Muscle layer of duodenum (tissue), 2 donors: ENCODE measurements around the gene CFB.
"Not testable (repeated sequence)": the region's sequence is repeated elsewhere in the genome, so short reads cannot be mapped to it uniquely, and the experiment has no call there.

Source experiments
- H3K27ac ChIP-seq: one replicate; pipeline ENCODE4 v1.7.0; 2013; ENCODE audit warnings: mild to moderate bottlenecking, low read length
- H3K27me3 ChIP-seq: one replicate; pipeline ENCODE4 v1.7.0; 2013; ENCODE audit warnings: low read depth, mild to moderate bottlenecking, control low read depth, low read length
- H3K36me3 ChIP-seq, 2 donors: one replicate each; pipeline ENCODE4 v1.7.0; 2013; ENCODE audit warnings: low read length in 2 of 2, control low read depth in 1 of 2, mild to moderate bottlenecking in 1 of 2; ENCODE audit not compliant: insufficient read depth in 2 of 2, control insufficient read depth in 1 of 2
- H3K4me1 ChIP-seq, 2 donors: one replicate each; pipeline ENCODE4 v1.7.0; 2013; ENCODE audit warnings: low read length in 2 of 2, mild to moderate bottlenecking in 2 of 2, control low read depth in 1 of 2, moderate library complexity in 1 of 2; ENCODE audit not compliant: insufficient read depth in 2 of 2, control insufficient read depth in 1 of 2
- H3K4me3 ChIP-seq, 2 donors: one replicate each; pipeline ENCODE4 v1.7.0; 2013; ENCODE audit warnings: low read length in 2 of 2, low read depth in 1 of 2, mild to moderate bottlenecking in 1 of 2
- H3K9me3 ChIP-seq, 2 donors: one replicate each; pipeline ENCODE4 v1.7.0; 2013; ENCODE audit warnings: low read length in 2 of 2, control low read depth in 1 of 2, mild to moderate bottlenecking in 1 of 2; ENCODE audit not compliant: control insufficient read depth in 1 of 2
- donor health status: healthy.

Gene CFB

DNA sequence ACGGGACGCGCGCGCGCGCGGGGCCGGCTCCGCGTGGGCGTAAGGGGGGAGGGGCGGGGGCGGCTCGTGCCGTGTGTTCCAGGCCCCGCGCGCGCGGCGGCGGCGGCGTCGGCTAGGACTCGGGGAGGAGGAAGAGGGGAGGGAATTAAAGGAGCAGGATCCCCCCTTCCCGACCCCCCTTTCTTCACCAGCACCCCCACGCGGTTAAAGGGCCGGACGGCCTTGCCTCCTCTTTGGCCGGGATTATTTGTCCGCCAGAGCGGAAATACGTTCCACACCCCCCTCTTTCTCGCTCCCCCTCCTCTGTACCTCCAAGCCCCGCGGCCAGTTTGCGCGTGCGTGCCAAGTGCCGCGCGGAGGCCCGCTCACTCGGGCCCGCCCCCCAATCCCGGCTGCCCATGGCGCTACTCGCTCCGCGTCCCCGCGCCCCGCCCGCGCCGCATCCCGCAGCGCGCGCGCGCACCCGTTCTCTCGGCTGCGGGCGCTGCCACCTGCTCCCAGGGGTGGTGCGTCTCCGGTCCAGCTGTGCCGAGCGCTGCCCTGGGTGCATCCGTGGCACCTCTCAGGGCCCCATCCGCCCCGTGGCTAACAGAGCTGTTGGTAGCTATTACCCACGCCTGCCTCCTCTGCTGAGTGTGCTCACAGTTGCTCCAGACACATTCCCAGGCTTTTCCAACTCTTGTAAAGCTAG lies 43.8 kb upstream of the CFB start, which contains the start of gene ZBTB12:
TSS of gene ZBTB12 (minus strand) at position 134 of the 691 bp plus-strand sequence. CDS start 781 bp downstream, outside the sequence.
- Histone ChIP-seq H3K36me3 (no peaks in the 10 kb centered on the region), H3K27ac (peak within 1 kb of the TSS; percentile 92), H3K27me3 (no peaks in the 10 kb centered on the region), H3K4me1 (peaks cover 7 to 33% of the 10 kb centered on the region in 2 donors), H3K9me3 (no peaks in the 10 kb centered on the region), H3K4me3 (peak within 1 kb of the TSS; percentile 71 to 85)

DNA sequence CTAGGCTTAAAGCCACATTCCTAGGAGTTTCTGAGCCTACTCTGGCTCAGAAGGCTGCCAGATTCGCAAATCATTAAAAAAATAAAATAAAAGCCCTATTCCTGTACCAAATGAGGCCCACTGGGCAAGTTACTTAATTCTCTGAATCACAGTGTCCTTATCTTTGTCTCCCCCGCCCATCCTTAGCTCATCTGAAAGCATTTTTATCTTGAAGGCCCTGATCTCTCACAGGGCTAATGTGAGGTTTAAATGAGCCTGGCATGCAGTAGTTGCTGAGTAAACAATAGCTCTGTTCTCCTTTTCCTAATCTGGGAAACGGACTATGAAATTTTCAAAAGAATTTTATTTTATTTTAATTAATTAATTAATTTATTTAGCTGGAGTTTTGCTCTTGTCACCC lies 41.9 kb upstream of the CFB start:
- no peaks in the 10 kb centered on the region for H3K36me3 ChIP-seq
- peak overlapping the region; percentile 2 for H3K27ac ChIP-seq
- H3K4me1 ChIP-seq, result peaks cover 4 to 26% of the 10 kb centered on the region in 2 donors
- no peaks in the 10 kb centered on the region for H3K9me3 ChIP-seq
- no peaks in the 10 kb centered on the region for H3K27me3 ChIP-seq
- H3K4me3 ChIP-seq, result no peak overlapping the region

- H3K4me3 ChIP-seq, result no peak overlapping the region
- H3K36me3 ChIP-seq, result no peaks in the 10 kb centered on the region
- H3K4me1 ChIP-seq, result peaks cover 4 to 17% of the 10 kb centered on the region in 2 donors
- H3K9me3 ChIP-seq, result no peaks in the 10 kb centered on the region
- H3K27ac ChIP-seq, result no peak overlapping the region
- no peaks in the 10 kb centered on the region for H3K27me3 ChIP-seq
Observed at GRCh38 chr6:31905041-31905440, 40.9 kb upstream of the CFB start.

DNA sequence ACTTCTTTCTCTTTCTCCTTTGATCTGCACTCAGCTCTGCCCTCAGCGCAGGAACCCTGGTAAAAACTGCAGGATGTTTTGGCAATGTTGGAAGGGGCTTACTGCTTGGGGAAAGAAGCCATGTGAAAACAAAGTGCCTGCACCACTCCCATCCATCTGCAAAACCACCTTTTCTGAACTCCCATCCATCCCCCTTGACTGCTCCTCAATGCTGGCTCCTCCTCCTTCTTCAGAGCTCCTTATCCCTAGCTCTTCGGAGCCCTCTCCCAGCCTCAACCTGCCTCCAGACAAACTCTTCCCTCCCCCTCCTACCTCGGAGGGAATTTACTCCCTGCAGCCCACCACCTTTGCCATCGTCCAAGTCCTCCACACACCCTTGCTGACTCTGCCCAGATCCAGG lies 39.8 kb upstream of the CFB start:
- H3K4me1 ChIP-seq, result peaks cover 4 to 9% of the 10 kb centered on the region in 2 donors
- no peaks in the 10 kb centered on the region for H3K36me3 ChIP-seq
- no peak overlapping the region for H3K4me3 ChIP-seq
- no peaks in the 10 kb centered on the region for H3K27me3 ChIP-seq
- no peak overlapping the region for H3K27ac ChIP-seq
- H3K9me3 ChIP-seq, result no peaks in the 10 kb centered on the region

DNA sequence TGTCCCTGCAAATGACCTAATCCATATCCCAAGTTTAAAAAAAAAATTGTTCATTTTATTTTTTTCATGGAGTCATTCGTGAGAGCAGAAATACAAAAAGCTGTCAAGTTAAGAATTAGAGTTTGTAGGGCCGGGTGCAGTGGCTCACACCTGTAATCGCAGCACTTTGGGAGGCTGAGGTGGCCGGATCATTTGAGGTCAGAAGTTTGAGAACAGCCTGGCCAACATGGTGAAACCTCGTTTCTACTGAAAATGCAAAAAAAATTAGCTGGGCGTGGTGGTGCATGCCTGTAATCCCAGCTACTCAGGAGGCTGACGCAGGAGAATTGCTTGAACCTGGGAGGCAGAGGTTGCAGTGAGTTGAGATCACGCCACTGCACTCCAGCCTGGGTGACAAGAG lies 39.2 kb upstream of the CFB start:
- not testable (repeated sequence) for H3K4me3 ChIP-seq, H3K27ac ChIP-seq, H3K27me3 ChIP-seq, H3K36me3 ChIP-seq, H3K4me1 ChIP-seq, H3K9me3 ChIP-seq

GRCh38 chr6:31907158-31907813 lies 38.6 kb upstream of the CFB start:
- Histone ChIP-seq H3K27me3 (no peaks in the 10 kb centered on the region), H3K4me3 (no peak overlapping the region), H3K36me3 (no peaks in the 10 kb centered on the region), H3K9me3 (no peaks in the 10 kb centered on the region), H3K27ac (no peak overlapping the region), H3K4me1 (peaks cover 4 to 6% of the 10 kb centered on the region in 2 donors)

DNA sequence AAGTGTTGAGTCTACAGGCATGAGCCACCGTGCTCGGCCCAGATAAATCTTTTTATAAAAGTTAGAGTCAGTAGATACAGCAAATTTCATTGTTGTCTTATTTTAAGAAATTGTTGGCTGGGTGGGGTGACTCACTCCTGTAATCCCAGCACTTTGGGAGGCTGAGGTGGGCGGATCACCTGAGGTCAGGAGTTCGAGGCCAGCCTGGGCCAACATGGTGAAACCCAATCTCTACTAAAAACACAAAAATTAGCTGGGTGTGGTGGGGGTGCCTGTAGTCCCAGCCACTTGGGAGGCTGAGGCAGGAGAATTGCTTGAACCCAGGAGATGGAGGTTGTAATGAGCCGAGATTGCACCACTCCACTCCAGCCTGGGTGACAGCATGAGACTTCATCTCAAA lies 37.6 kb upstream of the CFB start:
- not testable (repeated sequence) for H3K27me3 ChIP-seq, H3K4me3 ChIP-seq, H3K4me1 ChIP-seq, H3K9me3 ChIP-seq, H3K27ac ChIP-seq, H3K36me3 ChIP-seq

- H3K36me3 ChIP-seq, result no peaks in the 10 kb centered on the region
- H3K4me3 ChIP-seq, result no peak overlapping the region
- H3K27ac ChIP-seq, result no peak overlapping the region
- H3K27me3 ChIP-seq, result no peaks in the 10 kb centered on the region
- no peaks in the 10 kb centered on the region for H3K4me1 ChIP-seq
- no peaks in the 10 kb centered on the region for H3K9me3 ChIP-seq
Observed at GRCh38 chr6:31908791-31909190, 37.1 kb upstream of the CFB start.

GRCh38 chr6:31909298-31909697 lies 36.6 kb upstream of the CFB start:
- H3K4me1 ChIP-seq, H3K27me3 ChIP-seq, H3K4me3 ChIP-seq, H3K36me3 ChIP-seq, H3K9me3 ChIP-seq, H3K27ac ChIP-seq: not testable (repeated sequence)

- H3K27me3 ChIP-seq, result no peaks in the 10 kb centered on the region
- no peak overlapping the region for H3K27ac ChIP-seq
- no peak overlapping the region for H3K4me3 ChIP-seq
- H3K36me3 ChIP-seq, result no peaks in the 10 kb centered on the region
- no peaks in the 10 kb centered on the region for H3K4me1 ChIP-seq
- H3K9me3 ChIP-seq, result no peaks in the 10 kb centered on the region
Observed at GRCh38 chr6:31911826-31912585, 33.9 kb upstream of the CFB start.

- H3K4me3 ChIP-seq, result no peak overlapping the region
- H3K9me3 ChIP-seq, result no peaks in the 10 kb centered on the region
- no peaks in the 10 kb centered on the region for H3K4me1 ChIP-seq
- no peaks in the 10 kb centered on the region for H3K36me3 ChIP-seq
- H3K27ac ChIP-seq, result no peak overlapping the region
- no peaks in the 10 kb centered on the region for H3K27me3 ChIP-seq
Observed at GRCh38 chr6:31915351-31915750, 30.5 kb upstream of the CFB start.
